Stomach (tissue), 9 donors: ENCODE data around the gene NINL. TPM values are rescaled to one million over a fixed set of nuclear protein-coding genes. Genes with fewer than 3 reads are reported as not detected.
A peak's percentile ranks its signal among the peaks of the same experiment; 100 is the strongest.

ENCODE experiments used
- DNase-seq, 2 donors: peaks; one replicate each; pipeline versions ENCODE4 v3.0.0 to v3.0.0-alpha.2; 2013 to 2019
- H3K27ac ChIP-seq, 5 donors: fragments of 200-600 bp in 4 of 5; sonication (generic) in 4 of 5; one replicate each; pipeline ENCODE4 v1.5.1; 2013 to 2019; ENCODE audit warnings: mild to moderate bottlenecking in 1 of 5, moderate library complexity in 1 of 5
- H3K27me3 ChIP-seq, 3 donors: fragments of 200-600 bp; sonication (generic); one replicate each; pipeline ENCODE4 v1.5.1; 2017 to 2019; ENCODE audit warnings: mixed run types in 1 of 3
- H3K36me3 ChIP-seq, 4 donors: fragments of 200-600 bp; sonication (generic); 1 replicate in 3 of 4; 2 replicates in 1 of 4; pipeline ENCODE4 v1.5.1; 2016 to 2019
- H3K4me1 ChIP-seq, 4 donors: fragments of 200-600 bp; sonication (generic); one replicate each; pipeline ENCODE4 v1.5.1; 2016 to 2019
- H3K4me3 ChIP-seq, 4 donors: fragments of 200-600 bp; sonication (generic) in 3 of 4; one replicate each; pipeline ENCODE4 v1.5.1; 2016 to 2019; ENCODE audit warnings: mild to moderate bottlenecking in 1 of 4
- H3K9me3 ChIP-seq, 4 donors: fragments of 200-600 bp; sonication (generic); one replicate each; pipeline ENCODE4 v1.5.1; 2016 to 2019
- CTCF ChIP-seq, 7 experiments: fragments of 450-650 bp in 4 of 7; fragments of 200-600 bp in 3 of 7; sonication (generic) in 3 of 7; IDR thresholded peaks; one replicate each; pipeline ENCODE4 v1.5.1; 2016 to 2019; ENCODE audit warnings: antibody characterized with exemption in 7 of 7, control low read depth in 2 of 7, mild to moderate bottlenecking in 1 of 7
- EP300 ChIP-seq: sonication (generic); formaldehyde crosslinking; IDR thresholded peaks from one replicate; pipeline ENCODE4 v1.6.1; 2017; ENCODE audit warnings: antibody characterized with exemption
- POLR2A ChIP-seq, 4 donors: fragments of 450-650 bp; IDR thresholded peaks; one replicate each; pipeline ENCODE4 v1.6.1; 2016; ENCODE audit warnings: antibody characterized with exemption in 4 of 4, control low read depth in 2 of 4, mild to moderate bottlenecking in 1 of 4, moderate library complexity in 1 of 4
- POLR2AphosphoS5 ChIP-seq, 3 donors: sonication (generic); formaldehyde crosslinking; IDR thresholded peaks; one replicate each; pipeline ENCODE4 v1.6.1; 2016; ENCODE audit warnings: antibody characterized with exemption in 3 of 3
- WGBS, 5 donors: extraction: QIAGEN DNeasy Blood & Tissue Kit in 3 of 5; methylation state at CpG; one replicate each; pipeline versions ENCODE4 v1.1.5 to v1.1.7; 2013 to 2018; 5-methylcytosine and 5-hydroxymethylcytosine counted together
- intact Hi-C: fragments of 100-400 bp; cut with DNase I; formaldehyde crosslinking; loops from one replicate; pipeline ENCODE4 v1.15.1; 2023; ENCODE audit warnings: low total_unique reads
- polyA plus RNA-seq, 3 donors: library from polyadenylated mRNA; stranded (reverse); fragments of 200-250 nt; gene quantifications; one replicate each; pipeline ENCODE4 v1.2.3, GENCODE V29; 2013
- total RNA-seq, 5 donors: library from RNA; depleted of rRNA; stranded (reverse); fragments of >200 nt; gene quantifications; one replicate each; pipeline versions ENCODE4 v1.1.0 to v1.2.3, GENCODE V29; 2014 to 2016
- donor health status: healthy with polysubstance abuse.
- donor health status: Bipolar disorder and iron deficiency.
- donor health status: healthy.

The NINL gene
- total and polyA plus RNA-seq, 8 donors, result 3.1 to 34.8 (median 11.5) TPM

GRCh38 chr20:25459916-25460535 is 125.3 kb downstream of the NINL start:
- no peaks in the 10 kb centered on the region for H3K27me3 ChIP-seq
- no peak overlapping the region for H3K4me3 ChIP-seq
- no peaks in the 10 kb centered on the region for H3K4me1 ChIP-seq
- no peak overlapping the region for H3K27ac ChIP-seq
- no peak for DNase-seq
- H3K36me3 ChIP-seq, result peaks cover 3 to 95% (median 61%) of the 10 kb centered on the region in 4 donors
- WGBS, 5 donors, result 71 to 87% (median 79%) methylated on average over 12 of the region's 12 CpGs
- TF ChIP-seq EP300, result no peak
- TF ChIP-seq POLR2A (IDR thresholded peaks at IDR 0.05), result no peak
- TF ChIP-seq CTCF (IDR thresholded peaks at IDR 0.05), result no peak
- TF ChIP-seq POLR2AphosphoS5 (IDR thresholded peaks at IDR 0.05), result no peak
- intact Hi-C loops, result no loop called here
- H3K9me3 ChIP-seq, result no peaks in the 10 kb centered on the region

DNA sequence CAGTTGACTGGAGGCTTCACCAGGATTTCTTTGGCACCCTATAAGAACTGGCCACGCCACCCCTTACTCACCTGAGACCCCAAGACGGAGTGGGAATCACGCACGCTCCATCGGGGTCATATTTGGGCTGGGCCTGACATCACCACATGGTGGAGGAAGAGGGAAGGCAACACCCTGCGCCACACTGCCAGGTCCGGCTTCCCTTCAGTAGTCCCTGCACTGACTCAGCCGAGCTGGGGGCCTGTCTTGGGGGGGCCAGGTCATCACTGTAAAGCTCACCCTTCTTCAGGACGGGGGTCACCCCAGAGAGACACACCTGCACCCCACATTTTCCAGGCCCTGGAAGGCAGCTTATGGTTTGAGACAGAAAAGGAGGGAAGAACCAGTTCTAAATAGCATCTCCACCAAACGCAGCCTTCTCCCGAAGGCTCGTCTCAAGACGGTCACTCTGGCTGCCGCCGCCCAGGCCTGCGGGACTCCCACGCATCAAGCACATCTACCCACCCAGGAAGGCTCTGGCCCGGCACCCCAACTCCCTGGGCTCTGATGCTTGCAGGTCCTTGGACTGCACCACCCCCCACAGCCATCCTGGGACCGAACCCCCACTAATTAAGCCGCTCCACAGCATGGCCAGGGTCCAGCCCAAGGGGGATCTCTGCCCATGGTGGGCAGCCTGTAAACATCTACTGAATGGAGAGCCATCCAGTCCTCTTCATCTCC is 126.1 kb downstream of the NINL start:
- DNase-seq, result no peak

DNA sequence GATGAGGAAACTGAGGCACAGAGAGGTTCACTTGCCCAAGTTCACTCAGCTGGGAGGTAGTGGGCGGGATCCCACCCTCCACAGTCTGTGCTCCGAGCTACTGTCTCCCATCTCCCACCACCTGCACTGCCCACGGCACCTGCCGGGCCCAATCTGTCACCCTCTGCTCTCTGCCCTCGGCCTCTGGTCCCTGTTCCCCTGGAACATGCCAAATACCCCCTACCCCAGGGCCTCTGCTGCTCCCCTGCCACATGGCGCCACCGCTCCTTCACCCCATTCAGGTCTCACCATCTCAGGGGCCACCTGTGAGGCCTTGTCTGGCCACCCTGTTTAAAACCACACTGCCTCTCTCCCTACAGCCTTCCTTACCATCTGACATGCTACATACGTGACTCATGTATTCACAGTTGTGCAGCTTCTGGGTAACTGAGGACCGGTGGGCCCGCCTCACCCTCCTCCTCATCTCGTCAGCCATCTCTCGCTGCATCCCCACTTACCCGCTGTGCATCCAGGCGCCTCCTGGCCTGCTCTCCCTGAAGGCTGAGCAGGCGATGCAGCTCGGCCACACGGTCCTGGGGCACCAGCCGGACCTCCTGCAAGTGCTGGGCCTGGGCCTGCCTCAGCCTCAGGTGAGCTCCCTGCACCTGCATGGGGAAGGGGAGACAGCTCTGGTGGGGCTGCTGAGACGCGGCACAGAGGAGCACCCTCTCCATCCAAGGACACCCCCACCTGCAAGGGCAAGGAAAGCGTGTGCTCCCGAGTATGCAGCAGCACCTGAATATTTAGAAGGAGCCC is 127.2 kb downstream of the NINL start:
- Histone ChIP-seq H3K27ac (no peak overlapping the region), H3K4me3 (no peak overlapping the region), H3K27me3 (no peaks in the 10 kb centered on the region), H3K4me1 (no peaks in the 10 kb centered on the region), H3K36me3 (peaks cover 13 to 96% (median 63%) of the 10 kb centered on the region in 4 donors), H3K9me3 (no peaks in the 10 kb centered on the region)
- no peak for DNase-seq
- no peak for TF ChIP-seq CTCF (IDR thresholded peaks at IDR 0.05)
- TF ChIP-seq EP300, result no peak
- no peak for TF ChIP-seq POLR2A (IDR thresholded peaks at IDR 0.05)
- TF ChIP-seq POLR2AphosphoS5 (IDR thresholded peaks at IDR 0.05), result no peak
- intact Hi-C loops, result no loop called here
- 91 to 96% (median 94%) methylated on average over 18 to 22 of the region's 22 CpGs for WGBS, 5 donors

More for the DNA sequence above, 126.1 kb downstream of the NINL start:
- Histone ChIP-seq H3K27ac (no peak overlapping the region), H3K9me3 (no peaks in the 10 kb centered on the region), H3K4me3 (no peak overlapping the region), H3K27me3 (no peaks in the 10 kb centered on the region), H3K4me1 (no peaks in the 10 kb centered on the region), H3K36me3 (peaks cover 4 to 95% (median 62%) of the 10 kb centered on the region in 4 donors)
- TF ChIP-seq EP300 (no peak), POLR2A (IDR thresholded peaks at IDR 0.05) (no peak), CTCF (IDR thresholded peaks at IDR 0.05) (no peak), POLR2AphosphoS5 (IDR thresholded peaks at IDR 0.05) (no peak)
- intact Hi-C loops, result no loop called here
- WGBS, 5 donors, result 60 to 93% (median 88%) methylated on average over 4 to 20 of the region's 20 CpGs

GRCh38 chr20:25454153-25454900 is 131.0 kb downstream of the NINL start:
- H3K4me3 ChIP-seq, result no peak overlapping the region
- H3K27me3 ChIP-seq, result no peaks in the 10 kb centered on the region
- DNase-seq, result peak in 1 of 2 donors; percentile 18
- no peak overlapping the region for H3K27ac ChIP-seq
- no peaks in the 10 kb centered on the region for H3K9me3 ChIP-seq
- H3K36me3 ChIP-seq, result peaks cover 14 to 76% (median 50%) of the 10 kb centered on the region in 4 donors
- H3K4me1 ChIP-seq, result no peaks in the 10 kb centered on the region
- TF ChIP-seq CTCF (IDR thresholded peaks at IDR 0.05) (no peak), EP300 (no peak), POLR2AphosphoS5 (IDR thresholded peaks at IDR 0.05) (no peak), POLR2A (IDR thresholded peaks at IDR 0.05) (no peak)
- WGBS, 5 donors, result 90 to 96% (median 93%) methylated on average over 15 of the region's 15 CpGs
- intact Hi-C loops, result no loop called here
